Measurements from ENCODE around the gene C12orf42. TPM values are rescaled to one million over a fixed set of nuclear protein-coding genes. Genes with fewer than 3 reads are reported as not detected.

Gene C12orf42
- total and polyA plus RNA-seq, 2 of the 4 experiments (the other 2 are of a cell fraction) = not detected

DNA sequence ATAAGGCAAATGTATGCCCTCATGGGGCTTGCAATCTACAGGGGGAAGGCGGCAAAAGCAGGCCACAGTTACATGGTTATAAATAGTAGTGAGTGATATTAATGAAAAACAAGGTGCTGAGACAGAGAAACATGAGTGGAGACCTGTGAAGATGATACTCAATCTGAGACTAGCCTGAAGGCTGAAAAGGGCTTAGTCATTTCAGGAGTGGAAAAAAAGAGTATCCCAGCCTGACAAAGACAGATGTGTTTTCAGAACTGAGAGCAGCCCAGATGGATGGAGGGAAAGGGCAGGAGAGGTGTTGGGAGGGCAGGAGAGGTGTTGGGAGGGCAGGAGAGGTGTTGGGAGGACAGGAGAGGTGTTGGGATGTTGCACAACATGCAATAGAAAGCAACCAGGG is 181.9 kb downstream of the C12orf42 start:
- POLR2A ChIA-PET (ENCODE audit: unreplicated experiment) = no interaction called here
- no CpG with 5 or more reads among the region's 1 CpG for whole genome bisulfite sequencing, 2 experiments (ENCODE audit: extremely low coverage in 2 of 2, insufficient read length in 1 of 2)
- Histone ChIP-seq H3K4me1 (ENCODE audit: control insufficient read depth, insufficient read depth, low read length) (no peaks in the 10 kb centered on the region), H2BK5ac (ENCODE audit: low read depth, low read length, poor library complexity, severe bottlenecking) (no peak overlapping the region), H3K9me1 (ENCODE audit: insufficient read depth, low read length) (no peaks in the 10 kb centered on the region), H3K4ac (ENCODE audit: low read depth, low read length) (no peak overlapping the region), H3K18ac (ENCODE audit: low read depth, low read length) (no peak overlapping the region), H4K8ac (ENCODE audit: low read depth in 2 of 2, low read length in 2 of 2) (no peak overlapping the region), H3K14ac (replicated peaks; ENCODE audit: low read depth, low read length) (no peak overlapping the region), H3K79me1 (ENCODE audit: low read depth in 1 of 2, low read length in 2 of 2) (no peaks in the 10 kb centered on the region), H2AFZ (replicated peaks; ENCODE audit: low read length, poor library complexity) (no peak overlapping the region), H3K23ac (ENCODE audit: low read depth, low read length) (no peak overlapping the region), H3K4me3 (ENCODE audit: insufficient read depth, low read depth, low read length) (no peak overlapping the region), H4K5ac (ENCODE audit: low read depth, low read length) (no peak overlapping the region), H3K4me2 (ENCODE audit: low read depth, low read length) (no peak overlapping the region), H3K27ac (ENCODE audit: insufficient read depth, low read length) (no peak overlapping the region), H3K27me3 (ENCODE audit: control insufficient read depth, insufficient read depth, low read length) (no peaks in the 10 kb centered on the region), H4K91ac (ENCODE audit: insufficient read depth, low read depth, low read length) (no peak overlapping the region), H2BK120ac (ENCODE audit: low read depth, low read length) (no peak overlapping the region), H2BK15ac (ENCODE audit: low read depth, low read length) (no peak overlapping the region), H4K20me1 (ENCODE audit: insufficient read depth, low read length) (no peaks in the 10 kb centered on the region), H3K56ac (ENCODE audit: extremely low read depth, insufficient read depth, low read length) (no peak overlapping the region), H3K36me3 (ENCODE audit: control insufficient read depth, insufficient read depth, low read length) (no peaks in the 10 kb centered on the region), H3K9me3 (ENCODE audit: control insufficient read depth, insufficient read depth, low read length) (peaks cover 11% of the 10 kb centered on the region), H2BK20ac (ENCODE audit: low read depth, low read length) (no peak overlapping the region), H3K9ac (ENCODE audit: low read depth, low read length) (no peak overlapping the region), H2AK9ac (replicated peaks; ENCODE audit: low read depth, low read length, poor library complexity) (no peak overlapping the region), H2AK5ac (ENCODE audit: low read depth, low read length) (no peak overlapping the region)
- in situ Hi-C loops (cut with MboI; ENCODE audit: low sequenced_read_pairs) = no loop called here
- TF ChIP-seq CEBPB (IDR thresholded peaks at IDR 0.05; ENCODE audit: low read depth, low read length) (no peak), BHLHE40 (IDR thresholded peaks at IDR 0.05; ENCODE audit: low read depth, low read length) (no peak), ELK1 (IDR thresholded peaks at IDR 0.05; ENCODE audit: borderline replicate concordance, low read depth, low read length) (no peak), FOS (IDR thresholded peaks at IDR 0.05; ENCODE audit: low read depth, low read length) (no peak), RAD21 (IDR thresholded peaks at IDR 0.05; ENCODE audit: low read length) (no peak), RFX5 (IDR thresholded peaks at IDR 0.05; ENCODE audit: low read depth, low read length) (no peak), CTCF (conservative IDR thresholded peaks at IDR 0.05; ENCODE audit: low read depth, low read length) (no peak), MAZ (IDR thresholded peaks at IDR 0.05; ENCODE audit: borderline replicate concordance, low read depth, low read length) (no peak), USF2 (IDR thresholded peaks at IDR 0.05; ENCODE audit: low read depth, low read length) (no peak)
- CTCF ChIA-PET = no interaction called here
- DNase-seq = no peak
- dilution Hi-C loops (cut with HindIII; ENCODE audit: low sequenced_read_pairs, unreplicated experiment) = no loop called here
- BruUV-seq (replicated peaks) = no TSS peak
- intact Hi-C loops (cut with micrococcal nuclease) = no loop called here
- ATAC-seq (ENCODE audit: low read depth) = no peak

All from IMR-90 (cell line).